HEK293 (cell line): ENCODE results near the gene DHX38.

Source experiments
- CTCF ChIA-PET: fragments of 350-600 bp; formaldehyde crosslinking; extraction: SDS; loops from one replicate; lab custom pipeline; 2021; ENCODE audit warnings: antibody characterized with exemption; lab: Yijun Ruan, JAX
- POLR2A ChIA-PET: fragments of 300-600 bp; formaldehyde crosslinking; extraction: SDS; loops from one replicate; lab custom pipeline; 2020; ENCODE audit warnings: antibody characterized with exemption, inconsistent platforms; lab: Yijun Ruan, JAX
- H3K27ac ChIP-seq: fragments of 200-500 bp; sonication (Bioruptor generic); 2 replicates; pipeline ENCODE4 v1.5.1; 2014; ENCODE audit warnings: low read depth, low read length, control low read depth, inconsistent platforms; ENCODE audit errors: extremely low read depth
- H3K36me3 ChIP-seq, 2 experiments: fragments of 200-500 bp in 1 of 2; sonication (Bioruptor generic) in 1 of 2; 1 replicate in 1 of 2; 2 replicates in 1 of 2; pipeline ENCODE4 v1.5.1; 2014 to 2017; ENCODE audit warnings: inconsistent platforms in 2 of 2, low read length in 2 of 2; ENCODE audit not compliant: control insufficient read depth in 2 of 2, insufficient read depth in 1 of 2
- H3K4me1 ChIP-seq: fragments of 200-500 bp; sonication (Bioruptor generic); 2 replicates; pipeline ENCODE4 v1.5.1; 2014; ENCODE audit warnings: mild to moderate bottlenecking, low read length, inconsistent platforms; ENCODE audit not compliant: control insufficient read depth, insufficient read depth
- H3K4me3 ChIP-seq: 2 replicates; pipeline ENCODE4 v1.5.1; 2011; ENCODE audit warnings: low read depth, mild to moderate bottlenecking, control low read depth, low read length, moderate library complexity
- H3K9me3 ChIP-seq: fragments of 200-500 bp; sonication (Bioruptor generic); 2 replicates; pipeline ENCODE4 v1.5.1; 2014; ENCODE audit warnings: low read depth, low read length, inconsistent platforms; ENCODE audit not compliant: control insufficient read depth, insufficient read depth
- BCL11A ChIP-seq: fragments of 450-650 bp; formaldehyde crosslinking; IDR thresholded peaks from 2 replicates; pipeline ENCODE4 v1.5.1; 2016; ENCODE audit warnings: low read depth, missing biosample characterization, missing genetic modification characterization
- HOXC10 ChIP-seq: sonication (generic); formaldehyde crosslinking; IDR thresholded peaks from 2 replicates; pipeline ENCODE4 v1.8.1; 2023; ENCODE audit warnings: mild to moderate bottlenecking, missing genetic modification reagents
- MYNN ChIP-seq: fragments of 450-650 bp; formaldehyde crosslinking; IDR thresholded peaks from 2 replicates; pipeline ENCODE4 v1.5.1; 2016; ENCODE audit warnings: missing biosample characterization, missing genetic modification characterization, borderline replicate concordance
- ZFP37 ChIP-seq: fragments of 450-650 bp; formaldehyde crosslinking; IDR thresholded peaks from 2 replicates; pipeline ENCODE4 v1.5.1; 2016; ENCODE audit warnings: missing biosample characterization, missing genetic modification characterization
- ZNF266 ChIP-seq: fragments of 450-650 bp; formaldehyde crosslinking; IDR thresholded peaks from 2 replicates; pipeline ENCODE4 v1.5.1; 2016; ENCODE audit warnings: missing biosample characterization, missing genetic modification characterization, low read depth
- ZNF426 ChIP-seq: fragments of 450-650 bp; formaldehyde crosslinking; IDR thresholded peaks from 2 replicates; pipeline ENCODE4 v1.5.1; 2017; ENCODE audit warnings: missing biosample characterization, missing genetic modification characterization, mild to moderate bottlenecking, inconsistent platforms, moderate library complexity
- ZNF529 ChIP-seq: fragments of 450-650 bp; formaldehyde crosslinking; IDR thresholded peaks from 2 replicates; pipeline ENCODE4 v1.5.1; 2017; ENCODE audit warnings: missing genetic modification characterization, missing biosample characterization; ENCODE audit not compliant: insufficient replicate concordance
- ZNF623 ChIP-seq: fragments of 450-650 bp; formaldehyde crosslinking; IDR thresholded peaks from 2 replicates; pipeline ENCODE4 v1.5.1; 2016; ENCODE audit warnings: missing biosample characterization, missing genetic modification characterization
- ZNF654 ChIP-seq: fragments of 450-650 bp; formaldehyde crosslinking; IDR thresholded peaks from 2 replicates; pipeline ENCODE4 v1.5.1; 2016; ENCODE audit warnings: low read depth, missing biosample characterization, missing genetic modification characterization
- ZXDB ChIP-seq: fragments of 450-650 bp; formaldehyde crosslinking; IDR thresholded peaks from 2 replicates; pipeline ENCODE4 v1.5.1; 2016; ENCODE audit warnings: missing biosample characterization, missing genetic modification characterization
- TF ChIP-seq, protein P1 (sequence below): IDR thresholded peaks from 2 replicates; pipeline ENCODE4 v1.6.1; 2011; ENCODE audit warnings: mild to moderate bottlenecking, low read depth, low read length, borderline replicate concordance
- TF ChIP-seq, protein P2 (sequence below): fragments of 450-650 bp; formaldehyde crosslinking; IDR thresholded peaks from 2 replicates; pipeline ENCODE4 v1.5.1; 2016; ENCODE audit warnings: missing biosample characterization, missing genetic modification characterization
- TF ChIP-seq, protein P3 (sequence below): fragments of 450-650 bp; formaldehyde crosslinking; conservative IDR thresholded peaks from 2 replicates; pipeline ENCODE4 v1.5.1; 2016; ENCODE audit warnings: low read depth, missing biosample characterization, missing genetic modification characterization
- TF ChIP-seq, protein P4 (sequence below): fragments of 450-650 bp; formaldehyde crosslinking; IDR thresholded peaks from 2 replicates; pipeline ENCODE4 v1.5.1; 2016; ENCODE audit warnings: missing biosample characterization, missing genetic modification characterization, borderline replicate concordance
- TF ChIP-seq, protein P5 (sequence below): fragments of 450-650 bp; formaldehyde crosslinking; IDR thresholded peaks from 2 replicates; pipeline ENCODE4 v1.5.1; 2017; ENCODE audit warnings: missing biosample characterization, missing genetic modification characterization
- TF ChIP-seq, protein P6 (sequence below): fragments of 450-650 bp; IDR thresholded peaks from 2 replicates; pipeline ENCODE4 v1.5.1; 2018; ENCODE audit warnings: missing biosample characterization, missing genetic modification characterization
- TF ChIP-seq, protein P7 (sequence below): fragments of 450-650 bp; formaldehyde crosslinking; IDR thresholded peaks from 2 replicates; pipeline ENCODE4 v1.5.1; 2016; ENCODE audit warnings: missing biosample characterization, missing genetic modification characterization
- TF ChIP-seq, protein P8 (sequence below): fragments of 450-650 bp; formaldehyde crosslinking; IDR thresholded peaks from 2 replicates; pipeline ENCODE4 v1.5.1; 2016; ENCODE audit warnings: missing biosample characterization, missing genetic modification characterization
- TF ChIP-seq, protein P9 (sequence below): fragments of 450-650 bp; formaldehyde crosslinking; IDR thresholded peaks from 2 replicates; pipeline ENCODE4 v1.5.1; 2017; ENCODE audit warnings: missing biosample characterization, missing genetic modification characterization

DHX38 gene

DNA sequence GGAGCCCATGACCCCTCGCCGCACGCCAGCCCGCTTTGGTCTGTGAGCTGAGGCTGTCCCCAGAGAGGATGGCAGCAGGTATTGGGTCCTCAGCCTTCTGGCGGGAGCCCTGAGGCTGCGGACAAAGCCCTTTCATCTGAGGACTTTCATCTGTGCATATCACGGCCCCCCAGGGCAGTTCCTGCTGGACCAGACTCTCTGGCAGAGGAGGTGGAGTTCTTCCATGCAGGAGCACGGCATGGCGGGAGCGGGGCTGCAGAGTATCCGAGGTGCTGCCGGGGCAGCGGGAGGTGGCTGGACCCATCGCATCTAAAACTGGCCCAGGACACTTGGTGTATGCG lies 18.8 kb downstream of the DHX38 start (continued):
- TF ChIP-seq, protein P1, sequence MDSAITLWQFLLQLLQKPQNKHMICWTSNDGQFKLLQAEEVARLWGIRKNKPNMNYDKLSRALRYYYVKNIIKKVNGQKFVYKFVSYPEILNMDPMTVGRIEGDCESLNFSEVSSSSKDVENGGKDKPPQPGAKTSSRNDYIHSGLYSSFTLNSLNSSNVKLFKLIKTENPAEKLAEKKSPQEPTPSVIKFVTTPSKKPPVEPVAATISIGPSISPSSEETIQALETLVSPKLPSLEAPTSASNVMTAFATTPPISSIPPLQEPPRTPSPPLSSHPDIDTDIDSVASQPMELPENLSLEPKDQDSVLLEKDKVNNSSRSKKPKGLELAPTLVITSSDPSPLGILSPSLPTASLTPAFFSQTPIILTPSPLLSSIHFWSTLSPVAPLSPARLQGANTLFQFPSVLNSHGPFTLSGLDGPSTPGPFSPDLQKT: no peak

DNA sequence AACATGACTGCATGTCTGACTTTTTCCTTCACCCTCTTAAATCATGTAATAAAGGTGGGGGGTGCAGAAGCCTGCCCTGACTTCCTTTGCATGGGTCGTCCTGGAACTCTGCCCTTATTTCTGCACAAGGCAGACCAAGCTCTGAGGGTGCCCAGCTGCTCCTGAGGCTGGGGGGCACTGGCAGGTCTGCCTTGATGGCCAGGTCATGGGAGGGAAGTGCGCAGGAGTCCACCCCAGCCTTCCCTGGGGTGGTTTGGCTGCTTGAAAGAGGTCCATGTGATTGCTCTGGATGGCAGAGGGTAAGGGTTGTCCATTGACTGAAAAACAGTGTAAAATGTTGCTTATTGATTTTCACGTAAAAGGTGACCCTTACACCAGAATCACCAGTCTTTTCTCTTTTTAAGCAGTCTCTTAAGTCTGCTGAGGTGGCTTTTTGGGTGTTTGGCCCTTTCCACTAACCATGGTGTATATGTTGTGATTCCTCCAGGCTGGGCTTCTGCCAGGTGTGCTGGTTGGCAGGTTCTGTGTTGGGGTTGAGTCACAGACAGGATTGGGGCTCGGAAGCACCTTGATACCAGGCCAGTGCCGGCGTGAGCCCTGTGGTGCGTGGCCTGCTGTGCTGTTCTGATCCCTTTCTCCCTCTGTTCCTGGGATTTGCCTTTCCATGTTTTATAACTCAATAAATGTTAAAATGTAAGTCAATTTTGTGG lies 19.4 kb downstream of the DHX38 start:
- H3K36me3 ChIP-seq: peaks cover 0 to 56% of the 10 kb centered on the region in 2 experiments; a peak in 1 of 3 replicates
- no peaks in the 10 kb centered on the region for H3K9me3 ChIP-seq
- H3K4me1 ChIP-seq: no peaks in the 10 kb centered on the region
- no peak overlapping the region for H3K4me3 ChIP-seq
- ChIA-PET POLR2A (interaction anchor here (0.6 kb wide), 1 partner anchor 984 kb away, joined by 3 read pairs; no protein-coding TSS in a partner anchor), CTCF (interaction anchor here (0.9 to 1.7 kb wide), 2 partner anchors 11 to 12 kb away, joined by 3 to 8 read pairs; no protein-coding TSS in a partner anchor)
- no peak overlapping the region for H3K27ac ChIP-seq
- TF ChIP-seq, protein P2, sequence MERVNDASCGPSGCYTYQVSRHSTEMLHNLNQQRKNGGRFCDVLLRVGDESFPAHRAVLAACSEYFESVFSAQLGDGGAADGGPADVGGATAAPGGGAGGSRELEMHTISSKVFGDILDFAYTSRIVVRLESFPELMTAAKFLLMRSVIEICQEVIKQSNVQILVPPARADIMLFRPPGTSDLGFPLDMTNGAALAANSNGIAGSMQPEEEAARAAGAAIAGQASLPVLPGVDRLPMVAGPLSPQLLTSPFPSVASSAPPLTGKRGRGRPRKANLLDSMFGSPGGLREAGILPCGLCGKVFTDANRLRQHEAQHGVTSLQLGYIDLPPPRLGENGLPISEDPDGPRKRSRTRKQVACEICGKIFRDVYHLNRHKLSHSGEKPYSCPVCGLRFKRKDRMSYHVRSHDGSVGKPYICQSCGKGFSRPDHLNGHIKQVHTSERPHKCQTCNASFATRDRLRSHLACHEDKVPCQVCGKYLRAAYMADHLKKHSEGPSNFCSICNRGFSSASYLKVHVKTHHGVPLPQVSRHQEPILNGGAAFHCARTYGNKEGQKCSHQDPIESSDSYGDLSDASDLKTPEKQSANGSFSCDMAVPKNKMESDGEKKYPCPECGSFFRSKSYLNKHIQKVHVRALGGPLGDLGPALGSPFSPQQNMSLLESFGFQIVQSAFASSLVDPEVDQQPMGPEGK: no peak
- TF ChIP-seq ZNF654 (tag by site-specific recombination) (no peak), ZNF426 (tag by site-specific recombination) (no peak), MYNN (no peak), HOXC10 (no peak), ZFP37 (no peak), ZNF529 (tag by site-specific recombination) (no peak), ZNF266 (tag by site-specific recombination) (no peak), BCL11A (no peak), ZNF623 (no peak), ZXDB (tag by site-specific recombination) (no peak)
- TF ChIP-seq, protein P3, sequence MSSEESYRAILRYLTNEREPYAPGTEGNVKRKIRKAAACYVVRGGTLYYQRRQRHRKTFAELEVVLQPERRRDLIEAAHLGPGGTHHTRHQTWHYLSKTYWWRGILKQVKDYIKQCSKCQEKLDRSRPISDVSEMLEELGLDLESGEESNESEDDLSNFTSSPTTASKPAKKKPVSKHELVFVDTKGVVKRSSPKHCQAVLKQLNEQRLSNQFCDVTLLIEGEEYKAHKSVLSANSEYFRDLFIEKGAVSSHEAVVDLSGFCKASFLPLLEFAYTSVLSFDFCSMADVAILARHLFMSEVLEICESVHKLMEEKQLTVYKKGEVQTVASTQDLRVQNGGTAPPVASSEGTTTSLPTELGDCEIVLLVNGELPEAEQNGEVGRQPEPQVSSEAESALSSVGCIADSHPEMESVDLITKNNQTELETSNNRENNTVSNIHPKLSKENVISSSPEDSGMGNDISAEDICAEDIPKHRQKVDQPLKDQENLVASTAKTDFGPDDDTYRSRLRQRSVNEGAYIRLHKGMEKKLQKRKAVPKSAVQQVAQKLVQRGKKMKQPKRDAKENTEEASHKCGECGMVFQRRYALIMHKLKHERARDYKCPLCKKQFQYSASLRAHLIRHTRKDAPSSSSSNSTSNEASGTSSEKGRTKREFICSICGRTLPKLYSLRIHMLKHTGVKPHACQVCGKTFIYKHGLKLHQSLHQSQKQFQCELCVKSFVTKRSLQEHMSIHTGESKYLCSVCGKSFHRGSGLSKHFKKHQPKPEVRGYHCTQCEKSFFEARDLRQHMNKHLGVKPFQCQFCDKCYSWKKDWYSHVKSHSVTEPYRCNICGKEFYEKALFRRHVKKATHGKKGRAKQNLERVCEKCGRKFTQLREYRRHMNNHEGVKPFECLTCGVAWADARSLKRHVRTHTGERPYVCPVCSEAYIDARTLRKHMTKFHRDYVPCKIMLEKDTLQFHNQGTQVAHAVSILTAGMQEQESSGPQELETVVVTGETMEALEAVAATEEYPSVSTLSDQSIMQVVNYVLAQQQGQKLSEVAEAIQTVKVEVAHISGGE: no peak
- TF ChIP-seq, protein P4, sequence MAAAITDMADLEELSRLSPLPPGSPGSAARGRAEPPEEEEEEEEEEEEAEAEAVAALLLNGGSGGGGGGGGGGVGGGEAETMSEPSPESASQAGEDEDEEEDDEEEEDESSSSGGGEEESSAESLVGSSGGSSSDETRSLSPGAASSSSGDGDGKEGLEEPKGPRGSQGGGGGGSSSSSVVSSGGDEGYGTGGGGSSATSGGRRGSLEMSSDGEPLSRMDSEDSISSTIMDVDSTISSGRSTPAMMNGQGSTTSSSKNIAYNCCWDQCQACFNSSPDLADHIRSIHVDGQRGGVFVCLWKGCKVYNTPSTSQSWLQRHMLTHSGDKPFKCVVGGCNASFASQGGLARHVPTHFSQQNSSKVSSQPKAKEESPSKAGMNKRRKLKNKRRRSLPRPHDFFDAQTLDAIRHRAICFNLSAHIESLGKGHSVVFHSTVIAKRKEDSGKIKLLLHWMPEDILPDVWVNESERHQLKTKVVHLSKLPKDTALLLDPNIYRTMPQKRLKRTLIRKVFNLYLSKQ: no peak
- TF ChIP-seq, protein P5, sequence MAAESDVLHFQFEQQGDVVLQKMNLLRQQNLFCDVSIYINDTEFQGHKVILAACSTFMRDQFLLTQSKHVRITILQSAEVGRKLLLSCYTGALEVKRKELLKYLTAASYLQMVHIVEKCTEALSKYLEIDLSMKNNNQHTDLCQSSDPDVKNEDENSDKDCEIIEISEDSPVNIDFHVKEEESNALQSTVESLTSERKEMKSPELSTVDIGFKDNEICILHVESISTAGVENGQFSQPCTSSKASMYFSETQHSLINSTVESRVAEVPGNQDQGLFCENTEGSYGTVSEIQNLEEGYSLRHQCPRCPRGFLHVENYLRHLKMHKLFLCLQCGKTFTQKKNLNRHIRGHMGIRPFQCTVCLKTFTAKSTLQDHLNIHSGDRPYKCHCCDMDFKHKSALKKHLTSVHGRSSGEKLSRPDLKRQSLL (tag by site-specific recombination): no peak
- TF ChIP-seq, protein P6, sequence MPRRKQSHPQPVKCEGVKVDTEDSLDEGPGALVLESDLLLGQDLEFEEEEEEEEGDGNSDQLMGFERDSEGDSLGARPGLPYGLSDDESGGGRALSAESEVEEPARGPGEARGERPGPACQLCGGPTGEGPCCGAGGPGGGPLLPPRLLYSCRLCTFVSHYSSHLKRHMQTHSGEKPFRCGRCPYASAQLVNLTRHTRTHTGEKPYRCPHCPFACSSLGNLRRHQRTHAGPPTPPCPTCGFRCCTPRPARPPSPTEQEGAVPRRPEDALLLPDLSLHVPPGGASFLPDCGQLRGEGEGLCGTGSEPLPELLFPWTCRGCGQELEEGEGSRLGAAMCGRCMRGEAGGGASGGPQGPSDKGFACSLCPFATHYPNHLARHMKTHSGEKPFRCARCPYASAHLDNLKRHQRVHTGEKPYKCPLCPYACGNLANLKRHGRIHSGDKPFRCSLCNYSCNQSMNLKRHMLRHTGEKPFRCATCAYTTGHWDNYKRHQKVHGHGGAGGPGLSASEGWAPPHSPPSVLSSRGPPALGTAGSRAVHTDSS: no peak
- TF ChIP-seq, protein P7, sequence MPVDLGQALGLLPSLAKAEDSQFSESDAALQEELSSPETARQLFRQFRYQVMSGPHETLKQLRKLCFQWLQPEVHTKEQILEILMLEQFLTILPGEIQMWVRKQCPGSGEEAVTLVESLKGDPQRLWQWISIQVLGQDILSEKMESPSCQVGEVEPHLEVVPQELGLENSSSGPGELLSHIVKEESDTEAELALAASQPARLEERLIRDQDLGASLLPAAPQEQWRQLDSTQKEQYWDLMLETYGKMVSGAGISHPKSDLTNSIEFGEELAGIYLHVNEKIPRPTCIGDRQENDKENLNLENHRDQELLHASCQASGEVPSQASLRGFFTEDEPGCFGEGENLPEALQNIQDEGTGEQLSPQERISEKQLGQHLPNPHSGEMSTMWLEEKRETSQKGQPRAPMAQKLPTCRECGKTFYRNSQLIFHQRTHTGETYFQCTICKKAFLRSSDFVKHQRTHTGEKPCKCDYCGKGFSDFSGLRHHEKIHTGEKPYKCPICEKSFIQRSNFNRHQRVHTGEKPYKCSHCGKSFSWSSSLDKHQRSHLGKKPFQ: no peak
- TF ChIP-seq, protein P8, sequence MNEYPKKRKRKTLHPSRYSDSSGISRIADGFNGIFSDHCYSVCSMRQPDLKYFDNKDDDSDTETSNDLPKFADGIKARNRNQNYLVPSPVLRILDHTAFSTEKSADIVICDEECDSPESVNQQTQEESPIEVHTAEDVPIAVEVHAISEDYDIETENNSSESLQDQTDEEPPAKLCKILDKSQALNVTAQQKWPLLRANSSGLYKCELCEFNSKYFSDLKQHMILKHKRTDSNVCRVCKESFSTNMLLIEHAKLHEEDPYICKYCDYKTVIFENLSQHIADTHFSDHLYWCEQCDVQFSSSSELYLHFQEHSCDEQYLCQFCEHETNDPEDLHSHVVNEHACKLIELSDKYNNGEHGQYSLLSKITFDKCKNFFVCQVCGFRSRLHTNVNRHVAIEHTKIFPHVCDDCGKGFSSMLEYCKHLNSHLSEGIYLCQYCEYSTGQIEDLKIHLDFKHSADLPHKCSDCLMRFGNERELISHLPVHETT (tag by site-specific recombination): no peak
- TF ChIP-seq, protein P9, sequence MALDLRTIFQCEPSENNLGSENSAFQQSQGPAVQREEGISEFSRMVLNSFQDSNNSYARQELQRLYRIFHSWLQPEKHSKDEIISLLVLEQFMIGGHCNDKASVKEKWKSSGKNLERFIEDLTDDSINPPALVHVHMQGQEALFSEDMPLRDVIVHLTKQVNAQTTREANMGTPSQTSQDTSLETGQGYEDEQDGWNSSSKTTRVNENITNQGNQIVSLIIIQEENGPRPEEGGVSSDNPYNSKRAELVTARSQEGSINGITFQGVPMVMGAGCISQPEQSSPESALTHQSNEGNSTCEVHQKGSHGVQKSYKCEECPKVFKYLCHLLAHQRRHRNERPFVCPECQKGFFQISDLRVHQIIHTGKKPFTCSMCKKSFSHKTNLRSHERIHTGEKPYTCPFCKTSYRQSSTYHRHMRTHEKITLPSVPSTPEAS: no peak
